Putamen (tissue), 1 donor: ENCODE results near the gene ARFGEF3.
"Not testable (repeated sequence)": the region's sequence is repeated elsewhere in the genome, so short reads cannot be mapped to it uniquely, and the experiment has no call there.

Experiments
- DNase-seq: peaks from one replicate; pipeline ENCODE4 v3.0.0-alpha.2; 2016; ENCODE audit warnings: low spot score

ARFGEF3 gene

DNA sequence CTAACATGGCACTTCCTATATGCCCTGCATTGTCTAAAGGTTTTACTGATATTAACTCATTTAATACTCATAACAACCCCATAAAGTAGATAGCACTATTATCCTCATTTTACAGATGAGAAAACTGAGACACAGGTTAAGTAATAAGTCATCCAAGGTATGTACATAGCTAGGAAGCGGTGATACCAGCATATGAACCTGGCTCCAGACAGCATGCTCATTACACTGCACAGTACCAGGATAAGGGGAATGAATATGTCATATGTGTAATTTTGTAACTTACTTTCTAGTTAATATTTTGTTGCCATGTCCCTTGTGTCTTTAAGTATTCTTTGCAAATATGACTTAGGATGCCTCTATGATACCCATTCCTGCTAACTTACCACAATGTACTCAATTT lies 109.7 kb downstream of the ARFGEF3 start:
- DNase-seq, result no peak

- no peak for DNase-seq
Observed at GRCh38 chr6:138272533-138273315, 111.0 kb downstream of the ARFGEF3 start.

DNA sequence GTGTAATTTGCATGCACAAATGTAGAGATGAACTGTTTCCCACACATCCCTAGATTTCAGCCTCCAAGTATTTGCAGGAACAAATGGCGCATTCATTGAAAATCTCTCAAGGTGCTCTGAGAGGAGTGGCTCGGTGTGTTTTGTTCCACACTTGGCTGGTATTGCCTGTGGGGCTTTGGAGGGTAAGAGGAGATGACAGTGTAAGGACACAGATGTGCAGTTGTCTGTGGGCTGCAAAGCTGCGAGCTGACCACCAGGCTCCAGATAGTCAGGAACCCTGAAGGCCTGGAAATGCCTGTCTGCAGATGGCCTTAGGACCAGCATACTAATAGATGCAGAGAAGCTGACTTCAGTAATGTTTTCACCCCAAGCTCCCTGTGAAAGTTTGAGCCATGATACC lies 114.2 kb downstream of the ARFGEF3 start:
- DNase-seq, result no peak

- no peak for DNase-seq
Observed at GRCh38 chr6:138277835-138278234, 116.1 kb downstream of the ARFGEF3 start.

- DNase-seq, result peak; percentile 75
Observed at GRCh38 chr6:138278326-138278725, 116.6 kb downstream of the ARFGEF3 start.

GRCh38 chr6:138285800-138286199 lies 124.1 kb downstream of the ARFGEF3 start:
- no peak for DNase-seq

- DNase-seq, result no peak
Observed at GRCh38 chr6:138286698-138287097, 125.0 kb downstream of the ARFGEF3 start.

DNA sequence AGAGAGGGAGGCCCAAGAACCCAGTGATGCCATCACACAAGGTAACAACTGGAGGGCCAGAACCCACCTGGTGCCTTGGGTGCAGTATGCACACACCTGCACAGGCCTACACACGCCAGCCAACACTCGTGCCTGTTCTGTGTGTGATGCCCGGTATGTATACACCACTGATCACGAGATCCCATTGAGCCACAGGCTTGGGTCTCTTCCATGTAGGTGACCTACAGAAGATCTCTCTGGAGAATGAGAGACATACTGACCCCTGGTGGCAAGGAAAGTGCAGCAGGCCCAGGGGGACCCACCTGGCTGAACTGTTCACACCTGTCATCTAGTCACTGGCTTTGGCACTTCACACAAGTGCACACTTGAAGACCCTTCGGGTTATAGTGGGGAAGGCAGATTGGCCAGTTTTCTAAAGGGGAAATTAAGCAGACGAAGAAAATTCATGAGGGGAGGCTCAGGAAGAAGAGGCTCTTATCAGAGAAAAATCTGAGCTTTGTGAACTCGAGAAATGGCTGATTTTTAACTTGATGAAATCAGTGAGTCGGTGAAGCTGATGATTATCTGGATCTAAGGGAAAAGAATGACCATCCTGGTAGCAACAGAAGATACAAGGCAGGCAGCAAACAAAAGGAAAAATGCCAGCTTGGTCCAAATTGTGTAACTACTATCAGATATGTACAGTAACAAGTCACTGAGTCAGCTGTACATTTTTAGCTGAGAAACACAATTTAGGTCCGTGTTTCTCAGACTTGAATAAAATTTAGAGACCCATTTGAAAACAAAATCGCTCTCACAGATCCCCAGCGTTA lies 125.6 kb downstream of the ARFGEF3 start:
- no peak for DNase-seq

DNA sequence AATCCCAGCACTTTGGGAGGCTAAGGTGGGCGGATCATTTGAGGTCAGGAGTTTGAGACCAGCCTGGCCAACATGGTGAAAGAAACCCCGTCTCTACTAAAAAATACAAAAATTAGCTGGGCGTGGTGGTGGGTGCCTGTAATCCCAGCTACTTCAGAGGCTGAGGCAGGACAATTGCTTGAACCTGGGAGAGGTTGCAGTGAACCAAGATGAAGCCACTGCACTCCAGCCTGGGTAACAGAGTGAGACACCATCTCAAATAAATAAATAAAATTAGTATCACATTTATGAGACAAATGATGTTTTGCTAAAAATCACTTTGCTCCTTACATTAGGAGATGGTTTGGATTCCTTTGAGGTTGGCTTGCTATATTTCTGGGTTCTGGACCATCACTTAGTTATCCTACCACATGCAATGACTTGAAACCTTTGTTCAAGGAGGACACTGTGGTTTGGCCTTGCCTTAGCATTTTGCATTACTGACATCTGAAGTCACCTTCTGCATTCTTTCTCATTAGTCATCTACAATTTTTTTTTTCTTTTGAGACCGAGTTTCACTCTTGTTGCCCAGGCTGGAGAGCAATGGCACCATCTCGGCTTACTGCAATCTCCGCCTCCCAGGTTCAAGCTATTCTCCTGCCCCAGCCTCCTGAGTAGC lies 126.8 kb downstream of the ARFGEF3 start:
- DNase-seq, result not testable (repeated sequence)

GRCh38 chr6:138289739-138290138 lies 128.0 kb downstream of the ARFGEF3 start:
- DNase-seq, result no peak

- DNase-seq, result no peak
Observed at GRCh38 chr6:138290423-138290962, 128.8 kb downstream of the ARFGEF3 start.

DNA sequence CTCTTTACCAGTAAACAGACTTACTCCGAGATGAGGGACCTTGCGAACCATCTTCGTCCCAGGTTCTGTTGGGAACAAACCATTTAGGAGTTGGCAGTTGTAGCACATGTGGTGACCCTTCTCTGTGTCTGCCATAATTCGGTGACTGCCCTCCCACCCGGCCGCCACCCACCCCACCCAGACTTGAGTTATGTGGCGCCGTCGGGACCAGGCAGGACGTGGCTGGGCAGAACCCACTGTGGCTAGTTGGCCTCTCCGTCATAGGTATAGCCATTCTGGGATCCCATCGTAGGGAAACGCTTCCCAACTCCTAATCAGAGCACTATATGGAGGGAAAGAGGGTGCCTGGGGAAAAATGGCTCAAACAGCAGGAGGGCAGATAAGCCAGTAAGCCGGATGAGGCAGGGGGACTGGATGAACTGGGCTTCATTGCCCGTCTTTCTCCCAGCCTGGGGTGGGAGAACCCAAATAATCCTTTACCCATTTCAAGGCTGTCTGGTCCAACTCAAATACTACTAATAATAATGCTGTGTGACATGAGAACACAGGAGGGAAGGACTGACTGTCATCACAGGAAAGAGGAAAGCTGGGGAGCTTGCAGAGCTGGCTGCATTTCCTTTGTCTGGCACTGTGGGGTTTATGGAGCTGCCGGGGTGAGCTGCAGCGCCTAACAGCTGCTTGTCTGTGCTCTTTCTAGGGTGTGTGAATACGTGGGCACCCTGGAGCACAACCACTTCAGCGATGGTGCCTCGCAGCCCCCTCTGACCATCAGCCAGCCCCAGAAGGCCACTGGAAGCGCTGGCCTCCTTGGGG lies 129.5 kb downstream of the ARFGEF3 start:
- no peak for DNase-seq

- no peak for DNase-seq
Observed at GRCh38 chr6:138291849-138292181, 130.1 kb downstream of the ARFGEF3 start.

DNA sequence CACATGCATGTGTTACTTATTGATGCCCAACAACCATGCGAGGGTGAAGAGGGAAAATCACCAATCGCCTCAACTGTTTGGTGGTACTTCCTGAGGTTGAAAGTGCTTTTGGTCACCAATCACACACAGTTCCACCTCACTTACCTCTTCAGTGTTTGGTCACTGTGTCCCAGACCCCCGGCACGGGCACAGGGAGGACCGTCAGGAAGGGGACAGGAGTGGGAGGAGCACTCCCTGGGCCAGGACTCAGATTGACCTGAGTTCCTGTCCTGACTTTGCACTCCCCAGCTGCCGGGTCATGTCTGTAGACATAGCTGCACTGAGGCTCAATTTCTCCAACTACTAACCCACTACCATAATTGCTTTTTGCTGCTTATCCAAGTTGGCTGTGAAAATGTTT lies 130.7 kb downstream of the ARFGEF3 start:
- no peak for DNase-seq

- DNase-seq, result no peak
Observed at GRCh38 chr6:138293428-138294395, 132.0 kb downstream of the ARFGEF3 start.

DNA sequence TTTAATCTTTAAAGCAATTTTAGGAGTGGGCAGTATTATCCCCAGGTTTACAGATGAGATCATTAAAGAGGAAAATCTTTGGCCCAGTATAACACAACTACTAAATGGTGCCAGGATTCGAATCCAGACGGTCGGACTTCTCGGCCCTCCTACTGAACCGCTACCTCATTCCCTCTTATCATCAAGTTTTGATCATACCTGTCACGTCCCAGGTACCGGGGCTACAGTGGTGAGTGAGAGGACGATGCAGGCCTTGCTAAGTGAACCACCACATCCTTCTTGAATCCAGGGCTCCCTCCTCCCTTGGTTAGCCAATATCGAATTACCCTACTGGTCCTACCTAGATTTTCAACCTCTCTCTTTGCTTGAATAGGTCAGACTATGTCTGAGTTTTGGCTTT lies 134.6 kb downstream of the ARFGEF3 start:
- no peak for DNase-seq

GRCh38 chr6:138296786-138297185 lies 135.0 kb downstream of the ARFGEF3 start:
- DNase-seq, result no peak

DNA sequence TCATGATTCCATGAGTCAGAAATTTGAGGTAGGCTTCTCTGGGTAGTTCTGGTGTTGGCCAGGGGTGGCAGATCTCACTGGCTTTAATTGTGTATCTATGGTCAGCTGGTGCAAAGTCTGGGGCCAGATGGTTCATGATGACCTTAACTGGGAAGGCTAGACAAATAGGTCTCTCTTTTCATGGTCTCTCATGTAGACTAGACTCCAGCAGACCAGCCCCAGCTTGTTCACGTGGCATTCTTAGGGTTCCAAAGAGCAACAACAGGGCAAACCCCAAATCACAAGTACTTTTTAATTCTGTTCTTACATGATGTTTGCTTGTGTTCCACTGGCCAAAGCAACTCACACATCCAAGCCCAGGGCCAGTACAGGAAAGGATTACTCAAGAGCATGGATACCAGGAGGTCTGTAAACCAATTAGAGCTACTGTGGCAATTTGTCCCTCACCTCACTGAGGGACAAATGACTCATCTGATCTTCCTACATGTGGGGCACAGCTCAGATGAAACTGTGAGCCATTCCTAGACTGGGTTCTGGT lies 136.1 kb downstream of the ARFGEF3 start:
- no peak for DNase-seq

- DNase-seq, result no peak
Observed at GRCh38 chr6:138300469-138300868, 138.7 kb downstream of the ARFGEF3 start.

GRCh38 chr6:138302554-138302953 lies 140.8 kb downstream of the ARFGEF3 start:
- DNase-seq, result no peak
